ENCODE results near the gene OR56A1.

DNA sequence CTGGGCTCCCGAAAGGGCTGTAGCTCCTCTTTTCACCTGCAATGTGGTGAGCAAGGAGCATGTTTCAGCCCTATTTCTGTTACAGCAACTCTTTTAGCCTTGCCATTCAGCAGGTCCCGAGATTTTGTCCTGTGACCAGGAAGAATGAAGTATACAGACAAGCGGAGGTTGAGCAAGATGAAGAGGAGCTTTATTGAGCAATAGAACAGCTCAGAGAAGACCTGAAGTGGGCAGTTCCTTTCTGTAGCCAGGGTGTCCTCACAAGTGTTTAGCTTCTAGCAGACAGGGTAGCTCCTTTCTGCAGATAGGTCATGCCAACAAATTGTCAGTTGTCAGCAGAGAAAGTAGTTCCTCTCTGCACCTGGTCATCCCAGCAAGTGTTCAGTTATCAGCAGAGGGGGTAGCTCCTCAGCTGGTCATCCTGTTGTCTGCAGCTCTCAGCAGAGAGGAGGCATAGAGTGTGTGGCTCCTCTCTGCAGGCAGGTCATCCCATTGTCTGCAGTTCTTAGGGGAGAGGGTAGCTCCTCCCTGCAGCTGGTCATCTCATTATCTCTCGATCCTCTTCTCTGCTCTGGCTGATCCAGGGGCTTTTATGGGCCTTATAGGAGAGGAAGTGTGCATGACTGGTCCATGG is 18.4 kb downstream of the OR56A1 start:
- no peak for TF ChIP-seq HCFC1 (IDR thresholded peaks at IDR 0.05; ENCODE audit: low read depth, low read length)
- TF ChIP-seq, protein P1, sequence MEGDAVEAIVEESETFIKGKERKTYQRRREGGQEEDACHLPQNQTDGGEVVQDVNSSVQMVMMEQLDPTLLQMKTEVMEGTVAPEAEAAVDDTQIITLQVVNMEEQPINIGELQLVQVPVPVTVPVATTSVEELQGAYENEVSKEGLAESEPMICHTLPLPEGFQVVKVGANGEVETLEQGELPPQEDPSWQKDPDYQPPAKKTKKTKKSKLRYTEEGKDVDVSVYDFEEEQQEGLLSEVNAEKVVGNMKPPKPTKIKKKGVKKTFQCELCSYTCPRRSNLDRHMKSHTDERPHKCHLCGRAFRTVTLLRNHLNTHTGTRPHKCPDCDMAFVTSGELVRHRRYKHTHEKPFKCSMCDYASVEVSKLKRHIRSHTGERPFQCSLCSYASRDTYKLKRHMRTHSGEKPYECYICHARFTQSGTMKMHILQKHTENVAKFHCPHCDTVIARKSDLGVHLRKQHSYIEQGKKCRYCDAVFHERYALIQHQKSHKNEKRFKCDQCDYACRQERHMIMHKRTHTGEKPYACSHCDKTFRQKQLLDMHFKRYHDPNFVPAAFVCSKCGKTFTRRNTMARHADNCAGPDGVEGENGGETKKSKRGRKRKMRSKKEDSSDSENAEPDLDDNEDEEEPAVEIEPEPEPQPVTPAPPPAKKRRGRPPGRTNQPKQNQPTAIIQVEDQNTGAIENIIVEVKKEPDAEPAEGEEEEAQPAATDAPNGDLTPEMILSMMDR (CRISPR knock-in tag; IDR thresholded peaks at IDR 0.05): no peak
- TF ChIP-seq FOSL1 (CRISPR knock-in tag; IDR thresholded peaks at IDR 0.05; ENCODE audit: borderline replicate concordance): no peak
- TF ChIP-seq PCBP1 (IDR thresholded peaks at IDR 0.05; ENCODE audit: borderline replicate concordance, low read depth, low read length): no peak
- no peak for TF ChIP-seq ZNF75D (CRISPR knock-in tag; IDR thresholded peaks at IDR 0.05; ENCODE audit: borderline replicate concordance)
- no peak for TF ChIP-seq RAD21 (CRISPR knock-in tag; IDR thresholded peaks at IDR 0.05)
- no peak for TF ChIP-seq ZNF816 (CRISPR knock-in tag; IDR thresholded peaks at IDR 0.05; ENCODE audit: borderline replicate concordance)
- no peak for TF ChIP-seq POLR2A (IDR thresholded peaks at IDR 0.05; ENCODE audit: insufficient read depth in 1 of 2, low read depth in 2 of 2, low read length in 2 of 2)
- TF ChIP-seq RORA (CRISPR knock-in tag; IDR thresholded peaks at IDR 0.05): no peak
- no peak for TF ChIP-seq ZFP1 (CRISPR knock-in tag; IDR thresholded peaks at IDR 0.05)
- no peak for TF ChIP-seq ZFAT (CRISPR knock-in tag; conservative IDR thresholded peaks at IDR 0.05)

Data from HepG2 (cell line).